ENCODE measurements around the gene TCF19. TPM values are rescaled to one million over a fixed set of nuclear protein-coding genes. Genes with fewer than 3 reads are reported as not detected.

The TCF19 gene
- total RNA-seq, 6 experiments from 2014 or later = 0.42 to 4.4 (median 1.3) TPM

DNA sequence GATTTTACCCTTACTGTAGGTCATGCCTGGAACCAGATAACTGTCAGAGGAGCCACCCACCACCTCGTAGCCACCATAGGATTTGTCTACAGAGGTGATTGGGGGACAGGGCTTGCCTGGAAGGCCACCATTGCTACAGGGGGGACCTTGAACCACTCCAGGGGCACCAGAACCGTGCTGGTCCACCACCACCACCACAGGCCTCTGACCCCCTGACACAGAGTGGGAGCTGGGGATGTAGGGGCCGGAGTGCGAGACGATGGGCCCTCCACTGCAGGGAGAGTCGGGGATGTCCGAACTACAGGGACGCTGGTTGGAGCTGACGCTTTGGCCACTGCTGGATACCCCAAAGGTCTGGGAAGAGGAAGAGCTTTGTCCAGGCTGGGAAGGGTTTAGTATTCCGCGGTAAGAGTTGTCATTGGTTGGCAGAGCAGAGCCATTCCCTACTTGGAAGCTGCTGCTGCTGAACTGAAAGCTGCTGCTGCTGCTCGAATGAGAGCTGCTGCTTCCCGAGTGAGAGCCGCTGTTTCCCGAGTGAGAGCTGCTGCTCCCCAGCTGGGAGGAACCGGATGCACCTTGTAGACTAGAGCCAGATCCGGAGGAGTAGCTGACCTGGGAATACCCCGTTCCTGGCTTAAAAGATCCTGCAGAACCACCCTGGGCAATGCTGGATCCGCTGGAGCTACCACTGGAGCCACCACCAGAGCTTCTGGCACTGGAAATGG is 41.6 kb upstream of the TCF19 start:
- Histone ChIP-seq H3K27ac (no peak overlapping the region), H3K36me3 (no peaks in the 10 kb centered on the region), H3K27me3 (no peaks in the 10 kb centered on the region), H3K4me1 (no peaks in the 10 kb centered on the region), H3K4me3 (no peak overlapping the region), H3K9me3 (no peaks in the 10 kb centered on the region)
- TF ChIP-seq CTCF (IDR thresholded peaks at IDR 0.05) = no peak
- no peak for TF ChIP-seq POLR2A (IDR thresholded peaks at IDR 0.05)
- ATAC-seq = no peak
- intact Hi-C loops (cut with DNase I) = no loop called here
- DNase-seq = no peak
- 52% methylated on average over 7 of the region's 19 CpGs for WGBS (ENCODE audit: insufficient coverage, low coverage, low lambda C conversion rate, missing lambda C conversion rate)

GRCh38 chr6:31118178-31118577 is 40.2 kb upstream of the TCF19 start:
- no peaks in the 10 kb centered on the region for H3K4me1 ChIP-seq
- H3K36me3 ChIP-seq = no peaks in the 10 kb centered on the region
- no peak for ATAC-seq
- TF ChIP-seq CTCF (IDR thresholded peaks at IDR 0.05) = no peak
- TF ChIP-seq POLR2A (IDR thresholded peaks at IDR 0.05) = no peak
- DNase-seq = no peak
- H3K4me3 ChIP-seq = no peak overlapping the region
- H3K27me3 ChIP-seq = no peaks in the 10 kb centered on the region
- intact Hi-C loops (cut with DNase I) = no loop called here
- H3K27ac ChIP-seq = no peak overlapping the region
- WGBS (ENCODE audit: insufficient coverage, low coverage, low lambda C conversion rate, missing lambda C conversion rate) = 20% methylated on average over 1 of the region's 7 CpGs
- H3K9me3 ChIP-seq = no peaks in the 10 kb centered on the region

DNA sequence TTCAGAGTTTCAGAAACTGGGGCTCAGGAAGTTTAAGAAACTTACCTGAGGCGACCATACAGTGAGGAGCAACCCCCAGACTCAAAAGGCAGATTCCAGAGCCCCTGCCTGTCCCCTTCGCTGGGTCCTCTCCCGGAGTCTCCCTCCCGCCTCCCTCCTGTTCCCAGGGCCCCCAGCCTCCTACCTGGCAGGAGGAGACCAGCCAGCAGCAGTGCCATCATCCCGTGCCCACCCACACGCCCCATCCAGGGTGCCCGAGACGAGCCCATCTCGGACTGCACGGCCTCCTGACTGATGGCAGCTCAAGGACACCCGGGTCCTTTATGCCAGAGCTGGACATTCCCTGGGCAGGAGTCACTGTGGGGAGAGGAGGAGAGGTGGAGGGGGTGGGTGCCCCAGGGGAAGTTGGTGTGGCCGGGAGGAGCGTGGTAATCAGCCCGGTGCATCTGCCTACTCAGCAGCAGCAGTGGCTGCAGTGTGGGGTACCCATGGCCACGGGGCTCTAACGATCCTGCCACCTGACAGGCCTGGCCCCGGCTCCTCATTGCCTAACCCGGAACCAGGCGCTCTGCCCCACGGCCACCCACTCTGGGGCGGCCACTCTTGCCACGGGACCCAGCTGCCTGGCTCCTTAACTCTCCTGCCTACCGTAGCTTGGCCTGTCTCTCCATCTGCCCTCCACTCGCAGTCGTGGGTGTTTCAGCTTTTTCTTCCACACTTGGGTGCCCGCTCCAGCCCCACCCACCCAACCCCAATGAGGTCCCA is 38.1 kb upstream of the TCF19 start, which contains the start of gene CDSN:
TSS of gene CDSN (minus strand) at position 296 of the 765 bp plus-strand sequence. CDS start at position 269, 27 bp downstream.
- TF ChIP-seq CTCF (IDR thresholded peaks at IDR 0.05) = no peak
- TF ChIP-seq POLR2A (IDR thresholded peaks at IDR 0.05) = no peak
- H3K4me1 ChIP-seq = no peaks in the 10 kb centered on the region
- H3K27ac ChIP-seq = no peak within 1 kb of the TSS
- intact Hi-C loops (cut with DNase I) = no loop called here
- no peak within 1 kb of the TSS for H3K4me3 ChIP-seq
- 60% methylated on average over 14 of the region's 26 CpGs for WGBS (ENCODE audit: insufficient coverage, low coverage, low lambda C conversion rate, missing lambda C conversion rate)
- H3K9me3 ChIP-seq = no peaks in the 10 kb centered on the region
- no peaks in the 10 kb centered on the region for H3K36me3 ChIP-seq
- no peak for ATAC-seq
- no peaks in the 10 kb centered on the region for H3K27me3 ChIP-seq
- no peak for DNase-seq

DNA sequence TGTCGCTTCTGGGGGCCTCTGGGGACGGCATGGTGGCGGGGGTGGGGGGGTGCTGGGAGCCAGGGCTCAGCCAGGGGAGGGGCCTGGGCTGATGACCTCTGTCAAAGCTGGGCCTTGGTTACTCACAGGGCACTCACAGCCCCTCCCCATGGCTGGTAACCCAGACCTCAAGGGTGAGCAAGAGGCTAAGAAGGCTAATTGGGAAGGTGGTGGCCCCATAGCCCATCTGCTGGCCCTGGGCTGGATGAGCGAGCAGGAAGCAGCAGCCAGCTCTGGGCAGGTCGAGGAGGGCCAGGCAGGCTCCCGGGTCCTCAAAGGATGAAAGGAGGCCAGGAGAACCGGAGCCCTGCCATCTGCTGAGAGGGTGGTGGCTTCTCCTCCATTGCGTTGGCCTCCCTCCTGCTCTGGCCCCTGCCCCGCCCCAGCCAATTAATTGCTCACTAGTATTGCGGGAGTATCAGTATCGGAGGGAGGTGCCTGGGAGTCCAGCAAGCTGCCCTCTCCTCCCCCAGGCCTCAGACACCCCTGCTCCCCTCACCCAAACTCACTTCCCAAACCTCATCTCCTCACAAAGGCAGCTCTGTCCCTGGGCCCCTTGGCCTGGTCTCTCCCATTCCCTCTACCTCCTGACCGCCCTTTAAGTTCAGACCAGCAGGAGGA is 37.1 kb upstream of the TCF19 start:
- Histone ChIP-seq H3K27ac (no peak overlapping the region), H3K27me3 (no peaks in the 10 kb centered on the region), H3K4me3 (no peak overlapping the region), H3K4me1 (no peaks in the 10 kb centered on the region), H3K36me3 (no peaks in the 10 kb centered on the region), H3K9me3 (no peaks in the 10 kb centered on the region)
- ATAC-seq (no peak), DNase-seq (no peak)
- TF ChIP-seq POLR2A (IDR thresholded peaks at IDR 0.05) = no peak
- TF ChIP-seq CTCF (IDR thresholded peaks at IDR 0.05) = no peak
- intact Hi-C loops (cut with DNase I) = no loop called here
- 82% methylated on average over 7 of the region's 12 CpGs for WGBS (ENCODE audit: insufficient coverage, low coverage, low lambda C conversion rate, missing lambda C conversion rate)

Measured in right lobe of liver (tissue), 6 donors.